GM21529 (cell line): ENCODE measurements around the gene PSRC1.

Source experiments
- ATAC-seq: cut with Tn5 transposase; IDR thresholded peaks from one replicate; pipeline ENCODE4 v1.9.1; 2021; ENCODE audit not compliant: unreplicated experiment

PSRC1 gene

GRCh38 chr1:109272831-109273547, 10.0 kb downstream of the PSRC1 start:
- no peak for ATAC-seq

GRCh38 chr1:109272021-109272799, 10.7 kb downstream of the PSRC1 start:
- no peak for ATAC-seq

- ATAC-seq: no peak
Measured at GRCh38 chr1:109271458-109271857, 11.5 kb downstream of the PSRC1 start.

GRCh38 chr1:109270623-109271317, 12.2 kb downstream of the PSRC1 start:
- no peak for ATAC-seq

GRCh38 chr1:109269981-109270622, 12.8 kb downstream of the PSRC1 start:
- no peak for ATAC-seq

GRCh38 chr1:109269212-109269980, 13.5 kb downstream of the PSRC1 start:
- no peak for ATAC-seq

GRCh38 chr1:109268431-109269211, 14.3 kb downstream of the PSRC1 start:
- ATAC-seq: no peak

- ATAC-seq: no peak
Measured at GRCh38 chr1:109267743-109268300, 15.1 kb downstream of the PSRC1 start.

GRCh38 chr1:109266965-109267364, 16.0 kb downstream of the PSRC1 start:
- no peak for ATAC-seq

- no peak for ATAC-seq
Measured at GRCh38 chr1:109265741-109266330, 17.1 kb downstream of the PSRC1 start.

GRCh38 chr1:109265016-109265415, 17.9 kb downstream of the PSRC1 start:
- no peak for ATAC-seq

GRCh38 chr1:109264379-109264755, 18.6 kb downstream of the PSRC1 start:
- ATAC-seq: no peak

- ATAC-seq: peak; percentile 77
Measured at GRCh38 chr1:109263597-109264378, 19.2 kb downstream of the PSRC1 start.

GRCh38 chr1:109263234-109263596, 19.7 kb downstream of the PSRC1 start:
- ATAC-seq: no peak

- no peak for ATAC-seq
Measured at GRCh38 chr1:109262231-109263055, 20.5 kb downstream of the PSRC1 start.

GRCh38 chr1:109261578-109261977, 21.4 kb downstream of the PSRC1 start:
- ATAC-seq: no peak

- ATAC-seq: no peak
Measured at GRCh38 chr1:109261006-109261405, 21.9 kb downstream of the PSRC1 start.
